Ishikawa (cell line): ENCODE results near the gene PPP1CC.

Experiments
- CEBPB ChIP-seq: IDR thresholded peaks from 2 replicates; pipeline ENCODE4 v1.6.1; 2012
- CREB1 ChIP-seq: IDR thresholded peaks from 2 replicates; pipeline ENCODE4 v1.6.1; 2012; ENCODE audit warnings: low read depth
- EGR1 ChIP-seq: IDR thresholded peaks from 2 replicates; pipeline ENCODE4 v1.6.1; 2012
- EP300 ChIP-seq: IDR thresholded peaks from 2 replicates; pipeline ENCODE4 v1.6.1; 2012; ENCODE audit warnings: borderline replicate concordance
- FOXM1 ChIP-seq: IDR thresholded peaks from 2 replicates; pipeline ENCODE4 v1.6.1; 2012; ENCODE audit warnings: low read depth, borderline replicate concordance
- MAX ChIP-seq: IDR thresholded peaks from 2 replicates; pipeline ENCODE4 v1.6.1; 2012
- NFIC ChIP-seq: IDR thresholded peaks from 2 replicates; pipeline ENCODE4 v1.6.1; 2012
- RAD21 ChIP-seq: IDR thresholded peaks from 2 replicates; pipeline ENCODE4 v1.6.1; 2012; ENCODE audit warnings: low read depth
- REST ChIP-seq: IDR thresholded peaks from 2 replicates; pipeline ENCODE4 v1.6.1; 2012; ENCODE audit warnings: low read depth, mild to moderate bottlenecking
- TAF1 ChIP-seq: IDR thresholded peaks from 2 replicates; pipeline ENCODE4 v1.6.1; 2012; ENCODE audit warnings: low read depth, mild to moderate bottlenecking
- TCF12 ChIP-seq: IDR thresholded peaks from 2 replicates; pipeline ENCODE4 v1.6.1; 2012; ENCODE audit warnings: low read depth
- TEAD4 ChIP-seq: IDR thresholded peaks from 2 replicates; pipeline ENCODE4 v1.6.1; 2012
- USF1 ChIP-seq: IDR thresholded peaks from 2 replicates; pipeline ENCODE4 v1.6.1; 2012
- YY1 ChIP-seq: IDR thresholded peaks from 2 replicates; pipeline ENCODE4 v1.6.1; 2012; ENCODE audit warnings: low read depth
- ZBTB7A ChIP-seq: IDR thresholded peaks from 2 replicates; pipeline ENCODE4 v1.6.1; 2012; ENCODE audit warnings: low read depth

Gene PPP1CC

GRCh38 chr12:110696283-110696682 lies 46.4 kb downstream of the PPP1CC start:
- TF ChIP-seq FOXM1 (no peak), REST (no peak), RAD21 (no peak), TCF12 (no peak), ZBTB7A (no peak), EGR1 (no peak)

GRCh38 chr12:110694330-110694901 lies 48.3 kb downstream of the PPP1CC start:
- no peak for TF ChIP-seq FOXM1

- no peak for TF ChIP-seq FOXM1
Measured at GRCh38 chr12:110693731-110694130, 49.0 kb downstream of the PPP1CC start.

- no peak for TF ChIP-seq MAX
- TF ChIP-seq USF1: no peak
- no peak for TF ChIP-seq ZBTB7A
- TF ChIP-seq EGR1: no peak
- TF ChIP-seq CREB1: no peak
- TF ChIP-seq NFIC: no peak
- no peak for TF ChIP-seq RAD21
- TF ChIP-seq EP300: no peak
- no peak for TF ChIP-seq REST
- TF ChIP-seq TEAD4: no peak
- TF ChIP-seq YY1: no peak
- no peak for TF ChIP-seq TAF1
- no peak for TF ChIP-seq TCF12
- TF ChIP-seq FOXM1: no peak
- no peak for TF ChIP-seq CEBPB
Measured at GRCh38 chr12:110690127-110690430, 52.6 kb downstream of the PPP1CC start.

- no peak for TF ChIP-seq TAF1
- no peak for TF ChIP-seq RAD21
- TF ChIP-seq EP300: no peak
- no peak for TF ChIP-seq CEBPB
- TF ChIP-seq TEAD4: no peak
- TF ChIP-seq FOXM1: no peak
- TF ChIP-seq NFIC: no peak
- TF ChIP-seq CREB1: no peak
- TF ChIP-seq YY1: no peak
- no peak for TF ChIP-seq MAX
- TF ChIP-seq REST: no peak
Measured at GRCh38 chr12:110689281-110690126, 53.2 kb downstream of the PPP1CC start.
